Urinary bladder (tissue), 4 donors: ENCODE data around the gene FOXJ3. TPM values are rescaled to one million over a fixed set of nuclear protein-coding genes. Genes with fewer than 3 reads are reported as not detected.

Experiments
- DNase-seq: peaks from one replicate; pipeline ENCODE4 v3.0.0-alpha.2; 2015; ENCODE audit errors: extremely low spot score
- H3K27ac ChIP-seq: one replicate; pipeline ENCODE4 v1.5.1; 2013; ENCODE audit warnings: low read depth, mild to moderate bottlenecking, moderate library complexity
- H3K36me3 ChIP-seq: one replicate; pipeline ENCODE4 v1.6.1; 2013; ENCODE audit warnings: mild to moderate bottlenecking, moderate library complexity; ENCODE audit not compliant: insufficient read depth
- H3K4me1 ChIP-seq: one replicate; pipeline ENCODE4 v1.6.1; 2013; ENCODE audit warnings: mild to moderate bottlenecking, moderate library complexity; ENCODE audit not compliant: insufficient read depth
- H3K4me3 ChIP-seq: one replicate; pipeline ENCODE4 v1.5.1; 2013; ENCODE audit warnings: low read depth, low read length
- WGBS: extraction: QIAGEN DNeasy Blood & Tissue Kit; methylation state at CpG from one replicate; pipeline ENCODE4 v1.1.7; 2013; 5-methylcytosine and 5-hydroxymethylcytosine counted together
- polyA plus RNA-seq: library from polyadenylated mRNA; stranded (reverse); fragments of 200-250 nt; gene quantifications from one replicate; pipeline ENCODE4 v1.2.3, GENCODE V29; 2013
- total RNA-seq: library from RNA; depleted of rRNA; stranded (reverse); fragments of >200 nt; gene quantifications from one replicate; pipeline ENCODE4 v1.2.3, GENCODE V29; 2014
- donor health status: healthy with polysubstance abuse.
- donor health status: healthy.

Gene FOXJ3
- total and polyA plus RNA-seq, 2 donors = 21.4 to 103 TPM

GRCh38 chr1:42350086-42350485 lies 15.1 kb upstream of the FOXJ3 start:
- Histone ChIP-seq H3K36me3 (no peaks in the 10 kb centered on the region), H3K4me1 (no peaks in the 10 kb centered on the region), H3K4me3 (no peak overlapping the region), H3K27ac (no peak overlapping the region)
- WGBS = 6% methylated on average over 1 of the region's 1 CpG
- no peak for DNase-seq

DNA sequence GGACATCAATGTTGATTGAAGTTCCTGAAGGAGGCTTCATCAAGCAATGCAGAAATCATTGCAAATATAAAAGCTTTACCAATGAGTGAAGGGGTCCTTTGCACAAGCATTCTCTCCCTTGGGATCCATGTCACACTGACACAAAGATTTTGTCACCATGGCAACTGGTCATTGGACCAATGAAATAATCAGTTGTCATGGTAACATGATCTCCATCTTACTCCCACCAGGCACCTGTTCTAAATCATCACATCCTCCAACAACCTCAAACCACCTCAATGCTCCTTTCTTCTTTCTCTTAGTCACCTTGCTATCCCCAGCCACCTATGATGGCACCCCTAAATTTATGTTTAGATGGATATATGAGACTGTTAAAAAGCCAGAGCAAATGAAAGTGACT lies 13.5 kb upstream of the FOXJ3 start:
- DNase-seq = no peak
- H3K27ac ChIP-seq = no peak overlapping the region
- H3K36me3 ChIP-seq = no peaks in the 10 kb centered on the region
- H3K4me3 ChIP-seq = no peak overlapping the region
- no peaks in the 10 kb centered on the region for H3K4me1 ChIP-seq

DNA sequence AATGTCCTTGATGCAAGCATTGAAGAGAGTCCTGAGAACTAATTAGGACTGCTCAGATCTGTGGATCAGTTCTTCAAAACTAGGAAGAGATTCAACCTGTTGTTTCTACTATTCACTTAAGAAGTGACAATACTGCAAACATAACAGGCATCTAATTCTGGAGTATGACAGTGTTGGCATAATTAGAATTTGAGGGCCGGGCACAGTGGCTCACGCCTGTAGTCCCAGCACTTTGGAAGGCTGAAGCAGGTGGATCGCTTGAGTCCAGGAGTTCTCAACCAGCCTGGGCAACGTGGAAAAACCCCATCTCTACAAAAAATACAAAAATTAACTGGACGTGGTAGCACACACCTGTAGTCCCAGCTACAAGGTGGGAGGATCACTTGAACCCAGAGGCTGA lies 8.0 kb upstream of the FOXJ3 start:
- Histone ChIP-seq H3K4me3 (no peak overlapping the region), H3K27ac (no peak overlapping the region), H3K4me1 (peaks cover 2% of the 10 kb centered on the region), H3K36me3 (no peaks in the 10 kb centered on the region)
- WGBS = 78% methylated on average over 5 of the region's 5 CpGs
- no peak for DNase-seq

DNA sequence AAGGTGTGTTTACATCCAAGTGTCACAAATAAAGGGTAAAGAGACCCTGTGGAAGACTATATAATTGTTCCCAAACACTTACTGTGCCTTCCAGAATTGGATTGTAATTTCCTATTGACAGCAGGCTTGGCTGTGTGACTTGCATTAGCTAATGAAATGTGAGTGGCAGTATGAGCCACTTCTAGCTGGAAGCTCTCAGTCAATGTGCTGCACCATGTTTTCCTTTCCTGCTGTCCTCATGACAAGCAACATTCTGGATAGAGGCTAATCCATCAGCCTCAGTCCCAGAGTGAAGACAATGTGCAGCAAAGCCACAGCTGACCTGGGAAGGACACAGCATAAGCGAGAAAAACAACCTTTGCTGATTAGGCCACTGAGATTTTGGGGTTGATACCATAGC lies 5.9 kb upstream of the FOXJ3 start:
- Histone ChIP-seq H3K36me3 (no peaks in the 10 kb centered on the region), H3K4me3 (no peak overlapping the region), H3K4me1 (peaks cover 2% of the 10 kb centered on the region), H3K27ac (no peak overlapping the region)
- DNase-seq = no peak
- 78% methylated on average over 1 of the region's 1 CpG for WGBS

GRCh38 chr1:42340093-42340492 lies 5.1 kb upstream of the FOXJ3 start:
- H3K36me3 ChIP-seq = no peaks in the 10 kb centered on the region
- no peak overlapping the region for H3K4me3 ChIP-seq
- DNase-seq = no peak
- peaks cover 2% of the 10 kb centered on the region for H3K4me1 ChIP-seq
- H3K27ac ChIP-seq = no peak overlapping the region
- WGBS = 62% methylated on average over 2 of the region's 2 CpGs

GRCh38 chr1:42336978-42337377 lies 1.9 kb upstream of the FOXJ3 start:
- DNase-seq = no peak
- Histone ChIP-seq H3K36me3 (no peaks in the 10 kb centered on the region), H3K4me1 (peaks cover 2% of the 10 kb centered on the region), H3K27ac (no peak overlapping the region), H3K4me3 (no peak overlapping the region)
- WGBS = 53% methylated on average over 6 of the region's 6 CpGs

DNA sequence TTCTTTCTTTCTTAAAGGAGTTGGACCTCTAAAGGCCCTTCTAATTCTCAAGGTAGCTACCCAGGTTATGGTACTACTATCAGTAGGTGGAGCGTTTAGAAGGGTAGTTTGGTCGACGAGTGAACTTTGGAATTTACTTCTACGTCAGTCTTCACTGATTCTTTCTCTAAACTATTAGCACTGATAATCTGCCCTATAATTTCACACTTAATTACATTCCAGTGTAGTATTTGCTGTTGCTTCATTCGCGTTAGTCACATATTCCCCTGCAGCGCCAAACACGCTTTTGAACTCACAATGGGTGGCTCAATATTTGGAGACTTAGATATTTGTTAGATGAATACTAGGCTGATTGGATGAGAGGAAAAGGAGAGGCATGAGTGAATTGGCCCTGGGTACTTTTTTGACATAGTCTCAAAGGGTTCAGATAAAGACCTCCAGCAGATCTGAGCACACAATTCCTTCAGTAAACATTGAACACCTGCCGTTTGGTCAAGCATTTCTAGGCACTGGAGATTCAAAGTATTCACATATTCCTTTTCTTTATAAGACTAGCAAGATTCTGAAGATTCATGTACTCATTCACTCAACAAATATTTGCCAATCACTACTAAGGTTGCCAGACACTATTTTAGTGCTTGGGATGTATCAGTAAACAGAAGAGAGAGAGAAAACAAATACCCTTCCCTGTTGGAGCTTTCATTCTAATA lies 929 bp upstream of the FOXJ3 start:
- WGBS = 8% methylated on average over 9 of the region's 9 CpGs
- Histone ChIP-seq H3K4me1 (peaks cover 2% of the 10 kb centered on the region), H3K27ac (peak overlapping the region; percentile 88), H3K36me3 (no peaks in the 10 kb centered on the region), H3K4me3 (peak overlapping the region; percentile 63)
- DNase-seq = no peak

DNA sequence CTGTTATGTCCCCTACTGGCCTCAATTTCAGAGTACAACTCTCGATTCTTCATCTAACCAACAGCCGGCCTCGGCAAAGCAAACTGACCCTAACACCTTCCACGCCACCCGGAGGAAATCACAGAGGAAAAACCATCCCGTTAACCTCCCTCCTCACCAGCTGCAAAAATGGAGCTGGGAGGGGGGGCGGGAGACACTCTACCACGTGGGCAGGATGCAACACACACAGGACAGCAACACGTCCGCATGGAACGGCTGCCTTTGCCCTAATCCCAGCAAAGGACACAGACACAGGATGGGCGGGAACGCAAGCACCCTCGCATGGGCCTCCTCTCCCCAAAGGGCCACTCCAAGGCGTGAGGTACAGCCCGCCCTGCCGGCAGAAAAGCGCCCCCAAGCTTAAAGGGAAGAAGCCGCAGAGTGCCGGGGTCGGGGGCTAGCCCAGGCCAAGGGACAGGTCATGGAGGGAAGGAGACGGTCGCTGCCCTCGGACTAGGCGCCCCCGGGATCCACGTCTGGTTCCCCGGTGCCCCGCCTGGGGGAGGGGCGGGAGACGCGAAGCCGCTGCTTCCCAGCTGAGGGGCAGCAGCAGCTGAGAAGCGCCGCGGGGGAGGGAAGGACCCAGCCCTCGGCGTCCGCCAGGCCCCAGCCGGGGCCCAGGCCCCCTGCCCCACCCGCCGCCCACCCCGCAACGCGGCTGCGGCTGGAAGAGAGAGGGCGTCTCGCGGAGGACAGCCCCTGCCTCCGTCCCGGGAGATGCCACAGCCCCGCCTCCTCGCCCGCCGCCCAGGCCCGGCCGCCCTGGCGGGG lies 590 bp downstream of the FOXJ3 start:
- H3K27ac ChIP-seq = peak overlapping the region; percentile 93
- DNase-seq = no peak
- peak overlapping the region; percentile 63 for H3K4me3 ChIP-seq
- H3K36me3 ChIP-seq = no peaks in the 10 kb centered on the region
- peaks cover under 1% of the 10 kb centered on the region for H3K4me1 ChIP-seq
- WGBS = under 1% methylated on average over 58 of the region's 58 CpGs

GRCh38 chr1:42333662-42334239 lies 1.3 kb downstream of the FOXJ3 start:
- Histone ChIP-seq H3K4me3 (peak overlapping the region; percentile 63), H3K4me1 (no peaks in the 10 kb centered on the region), H3K27ac (no peak overlapping the region), H3K36me3 (no peaks in the 10 kb centered on the region)
- DNase-seq = no peak
- 4% methylated on average over 6 of the region's 6 CpGs for WGBS

GRCh38 chr1:42332877-42333276 lies 2.2 kb downstream of the FOXJ3 start:
- WGBS = 68% methylated on average over 6 of the region's 6 CpGs
- H3K36me3 ChIP-seq = no peaks in the 10 kb centered on the region
- no peak overlapping the region for H3K4me3 ChIP-seq
- H3K27ac ChIP-seq = no peak overlapping the region
- H3K4me1 ChIP-seq = no peaks in the 10 kb centered on the region
- no peak for DNase-seq

DNA sequence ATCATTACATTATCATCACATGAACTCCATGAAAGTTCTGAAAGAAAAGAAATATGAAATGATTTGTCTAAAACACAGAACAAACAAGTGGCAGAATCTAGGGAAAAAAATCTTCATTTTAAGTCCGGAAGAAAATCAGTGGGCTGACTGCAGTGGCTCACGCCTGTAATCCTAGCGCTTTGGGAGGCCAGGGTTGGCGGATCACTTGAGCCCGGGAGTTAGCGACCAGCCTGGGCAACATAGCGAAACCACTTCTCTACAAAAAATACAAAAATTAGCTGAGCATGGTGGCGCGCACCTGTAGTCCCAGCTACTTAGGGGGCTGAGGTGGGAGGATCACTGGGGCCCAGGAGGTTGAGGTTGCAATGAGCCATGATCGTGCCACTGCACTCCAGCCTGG lies 4.8 kb downstream of the FOXJ3 start:
- no peak for DNase-seq
- 98% methylated on average over 10 of the region's 10 CpGs for WGBS
- Histone ChIP-seq H3K36me3 (no peaks in the 10 kb centered on the region), H3K4me1 (no peaks in the 10 kb centered on the region), H3K27ac (no peak overlapping the region), H3K4me3 (no peak overlapping the region)

- H3K36me3 ChIP-seq = no peaks in the 10 kb centered on the region
- DNase-seq = no peak
- H3K27ac ChIP-seq = no peak overlapping the region
- WGBS = 97% methylated on average over 4 of the region's 4 CpGs
- no peaks in the 10 kb centered on the region for H3K4me1 ChIP-seq
- H3K4me3 ChIP-seq = no peak overlapping the region
Observed at GRCh38 chr1:42328916-42329496, 6.0 kb downstream of the FOXJ3 start.

GRCh38 chr1:42328047-42328625 lies 6.9 kb downstream of the FOXJ3 start:
- WGBS = 95% methylated on average over 5 of the region's 5 CpGs

More at GRCh38 chr1:42328047-42328625, 6.9 kb downstream of the FOXJ3 start:
- no peak for DNase-seq
- H3K4me1 ChIP-seq = no peaks in the 10 kb centered on the region
- no peak overlapping the region for H3K27ac ChIP-seq
- H3K36me3 ChIP-seq = no peaks in the 10 kb centered on the region
- no peak overlapping the region for H3K4me3 ChIP-seq
